ENCODE measurements around the gene BABAM2. TPM values are rescaled to one million over a fixed set of nuclear protein-coding genes. Genes with fewer than 3 reads are reported as not detected.
A peak's percentile ranks its signal among the peaks of the same experiment; 100 is the strongest.

Gene BABAM2
- total and polyA plus RNA-seq, 11 donors = 22.2 to 75.1 (median 62.5) TPM

DNA sequence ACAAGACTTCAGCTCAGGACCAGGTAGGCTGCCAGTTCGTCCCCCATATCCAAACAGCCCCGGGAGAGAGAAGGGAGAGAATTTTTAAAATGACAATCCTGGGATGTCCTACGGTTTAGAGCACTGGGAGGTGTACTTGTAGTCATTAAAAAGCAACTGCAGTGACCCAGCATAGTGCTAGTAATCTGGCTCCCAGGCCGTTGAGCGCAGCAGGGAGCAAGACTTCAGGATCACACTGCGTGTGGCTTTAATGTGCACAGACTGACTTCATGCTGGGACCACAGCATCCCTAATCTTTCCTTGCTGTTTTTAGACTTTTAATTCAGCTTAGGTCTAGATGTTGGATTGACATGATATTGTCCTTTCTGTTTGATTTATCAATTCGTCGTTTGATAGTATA, 282.8 kb downstream of the BABAM2 start:
- intact Hi-C loops (cut with DNase I) = no loop called here

DNA sequence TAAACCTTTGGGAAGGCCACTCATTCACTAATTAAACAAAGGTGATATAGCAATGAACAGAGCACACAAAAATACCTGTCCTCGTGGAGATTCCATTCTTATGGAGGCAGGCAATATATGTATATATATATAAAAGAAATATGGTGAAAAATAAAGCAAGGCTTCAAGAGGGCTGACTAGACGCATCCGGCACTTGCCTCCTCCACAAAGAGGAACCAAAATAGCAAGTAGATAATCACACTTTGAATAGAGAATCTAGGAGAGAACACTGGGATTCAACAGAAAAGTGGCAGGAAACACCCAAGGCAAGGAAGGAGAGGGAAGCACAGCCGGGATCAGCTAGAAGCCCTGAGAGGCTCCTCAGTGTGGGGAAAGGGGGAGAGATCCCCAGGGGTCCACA, 283.7 kb downstream of the BABAM2 start:
- ATAC-seq (no peak), DNase-seq (no peak)
- Histone ChIP-seq H3K36me3 (no peaks in the 10 kb centered on the region), H3K4me3 (no peak overlapping the region), H3K9me3 (peaks cover 0 to 18% (median 6%) of the 10 kb centered on the region in 12 donors), H3K27me3 (no peaks in the 10 kb centered on the region), H3K27ac (no peak overlapping the region), H3K4me1 (peaks cover 0 to 5% (median 0%) of the 10 kb centered on the region in 12 donors)
- 91 to 94% (median 92%) methylated on average over 4 of the region's 4 CpGs for WGBS, 4 donors
- intact Hi-C loops (cut with DNase I) = no loop called here
- TF ChIP-seq, protein P1, sequence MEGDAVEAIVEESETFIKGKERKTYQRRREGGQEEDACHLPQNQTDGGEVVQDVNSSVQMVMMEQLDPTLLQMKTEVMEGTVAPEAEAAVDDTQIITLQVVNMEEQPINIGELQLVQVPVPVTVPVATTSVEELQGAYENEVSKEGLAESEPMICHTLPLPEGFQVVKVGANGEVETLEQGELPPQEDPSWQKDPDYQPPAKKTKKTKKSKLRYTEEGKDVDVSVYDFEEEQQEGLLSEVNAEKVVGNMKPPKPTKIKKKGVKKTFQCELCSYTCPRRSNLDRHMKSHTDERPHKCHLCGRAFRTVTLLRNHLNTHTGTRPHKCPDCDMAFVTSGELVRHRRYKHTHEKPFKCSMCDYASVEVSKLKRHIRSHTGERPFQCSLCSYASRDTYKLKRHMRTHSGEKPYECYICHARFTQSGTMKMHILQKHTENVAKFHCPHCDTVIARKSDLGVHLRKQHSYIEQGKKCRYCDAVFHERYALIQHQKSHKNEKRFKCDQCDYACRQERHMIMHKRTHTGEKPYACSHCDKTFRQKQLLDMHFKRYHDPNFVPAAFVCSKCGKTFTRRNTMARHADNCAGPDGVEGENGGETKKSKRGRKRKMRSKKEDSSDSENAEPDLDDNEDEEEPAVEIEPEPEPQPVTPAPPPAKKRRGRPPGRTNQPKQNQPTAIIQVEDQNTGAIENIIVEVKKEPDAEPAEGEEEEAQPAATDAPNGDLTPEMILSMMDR (IDR thresholded peaks at IDR 0.05) = no peak
- no peak for TF ChIP-seq POLR2A (IDR thresholded peaks at IDR 0.05)

More for the DNA sequence above, 282.8 kb downstream of the BABAM2 start:
- no peaks in the 10 kb centered on the region for H3K36me3 ChIP-seq
- no peaks in the 10 kb centered on the region for H3K27me3 ChIP-seq
- 69 to 80% (median 75%) methylated on average over 8 of the region's 8 CpGs for WGBS, 4 donors
- no peaks in the 10 kb centered on the region for H3K4me1 ChIP-seq
- DNase-seq = no peak
- peaks cover 0 to 18% (median 6%) of the 10 kb centered on the region in 12 donors for H3K9me3 ChIP-seq
- no peak overlapping the region for H3K4me3 ChIP-seq
- TF ChIP-seq, protein P1 (IDR thresholded peaks at IDR 0.05) = no peak
- no peak for TF ChIP-seq POLR2A (IDR thresholded peaks at IDR 0.05)
- ATAC-seq = no peak
- no peak overlapping the region for H3K27ac ChIP-seq

DNA sequence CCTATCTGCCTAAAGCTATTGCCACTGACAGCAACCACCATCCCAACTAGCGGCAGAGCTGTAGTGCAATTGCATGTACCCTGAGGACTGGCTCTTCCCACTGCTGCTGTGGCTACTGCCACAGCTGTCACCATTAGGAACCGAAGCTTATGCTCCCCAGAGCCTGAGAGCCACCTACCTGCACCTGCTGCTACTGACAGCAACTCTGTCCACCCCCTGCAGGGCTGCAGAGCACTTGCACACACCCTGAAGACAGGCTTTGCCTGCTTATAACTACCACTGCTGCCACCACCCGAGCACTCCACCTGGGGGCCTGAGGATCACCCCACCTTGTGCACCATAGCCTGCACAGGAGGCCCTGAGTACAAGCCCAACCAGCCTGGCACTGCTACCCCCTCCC, 284.5 kb downstream of the BABAM2 start:
- ATAC-seq (peak in 2 of 4 donors; percentile 41 to 48), DNase-seq (no peak)
- peaks cover 0 to 5% (median 0%) of the 10 kb centered on the region in 12 donors for H3K4me1 ChIP-seq
- peaks cover 0 to 18% (median 6%) of the 10 kb centered on the region in 12 donors for H3K9me3 ChIP-seq
- TF ChIP-seq POLR2A (IDR thresholded peaks at IDR 0.05) = no peak
- TF ChIP-seq, protein P1 (IDR thresholded peaks at IDR 0.05) = no peak
- no peaks in the 10 kb centered on the region for H3K27me3 ChIP-seq
- intact Hi-C loops (cut with DNase I) = no loop called here
- WGBS, 4 donors = 78 to 92% (median 83%) methylated on average over 3 of the region's 3 CpGs
- H3K36me3 ChIP-seq = no peaks in the 10 kb centered on the region
- no peak overlapping the region for H3K27ac ChIP-seq
- no peak overlapping the region for H3K4me3 ChIP-seq

DNA sequence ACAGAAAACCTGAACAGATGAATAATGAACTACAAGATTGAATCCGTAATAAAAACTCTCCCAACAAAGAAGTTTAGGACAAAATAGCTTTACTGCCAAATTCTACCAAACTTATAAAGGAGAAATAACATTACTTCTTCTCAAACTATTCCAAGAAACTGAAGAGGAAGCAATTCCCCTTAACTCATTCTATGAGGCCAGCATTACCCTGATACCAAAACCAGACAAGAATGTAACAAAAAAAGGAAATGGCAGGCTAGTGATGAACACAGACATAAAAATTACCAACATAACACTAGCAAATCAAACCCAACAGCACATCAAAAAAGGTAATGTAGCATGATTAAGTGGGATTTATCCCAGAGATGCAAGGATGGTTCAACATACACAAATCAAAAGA, 288.4 kb downstream of the BABAM2 start:
- H3K9me3 ChIP-seq = peaks cover 0 to 18% (median 6%) of the 10 kb centered on the region in 12 donors
- no peaks in the 10 kb centered on the region for H3K27me3 ChIP-seq
- ATAC-seq (no peak), DNase-seq (no peak)
- peak overlapping the region in 1 of 12 donors; percentile 50 for H3K27ac ChIP-seq
- TF ChIP-seq POLR2A (IDR thresholded peaks at IDR 0.05) = no peak
- TF ChIP-seq, protein P1 (IDR thresholded peaks at IDR 0.05) = no peak
- intact Hi-C loops (cut with DNase I) = no loop called here
- H3K4me3 ChIP-seq = no peak overlapping the region
- 94 to 98% (median 97%) methylated on average over 1 of the region's 1 CpG for WGBS, 4 donors
- no peaks in the 10 kb centered on the region for H3K36me3 ChIP-seq
- peaks cover 0 to 5% (median 0%) of the 10 kb centered on the region in 12 donors for H3K4me1 ChIP-seq

Data from heart left ventricle (tissue), 16 donors.